Liver (tissue), 3 donors: Measurements from ENCODE around the gene MTRR.

Source experiments
- CTCF ChIP-seq: fragments of 150-350 bp; IDR thresholded peaks from 2 replicates; pipeline ENCODE4 v1.5.1; 2017; ENCODE audit warnings: improper control_type of control experiment, low read depth, low read length; ENCODE audit not compliant: missing input control
- GABPA ChIP-seq, 2 donors: IDR thresholded peaks in 1 of 2; conservative IDR thresholded peaks in 1 of 2; 2 replicates each; pipeline ENCODE4 v1.6.1; 2016; ENCODE audit warnings: antibody characterized with exemption in 2 of 2, mild to moderate bottlenecking in 1 of 2, moderate library complexity in 1 of 2
- MAX ChIP-seq: IDR thresholded peaks from 2 replicates; pipeline ENCODE4 v1.6.1; 2016; ENCODE audit warnings: antibody characterized with exemption
- RAD21 ChIP-seq, 2 donors: IDR thresholded peaks; 2 replicates each; pipeline ENCODE4 v1.6.1; 2016; ENCODE audit warnings: antibody characterized with exemption in 2 of 2, mild to moderate bottlenecking in 2 of 2
- RXRA ChIP-seq, 2 donors: IDR thresholded peaks; 2 replicates each; pipeline ENCODE4 v1.6.1; 2017 to 2018; ENCODE audit warnings: antibody characterized with exemption in 2 of 2, mild to moderate bottlenecking in 1 of 2
- SP1 ChIP-seq: IDR thresholded peaks from 2 replicates; pipeline ENCODE4 v1.6.1; 2018; ENCODE audit warnings: antibody characterized with exemption, mild to moderate bottlenecking
- ZBTB33 ChIP-seq: IDR thresholded peaks from 2 replicates; pipeline ENCODE4 v1.6.1; 2016; ENCODE audit warnings: antibody characterized with exemption
- donor health status: healthy.
- donor health status: healthy.

GRCh38 chr5:7852542-7852941, 16.4 kb upstream of the MTRR start:
- TF ChIP-seq CTCF = no peak
- TF ChIP-seq SP1 = no peak
- TF ChIP-seq GABPA (IDR thresholded peaks at IDR 0.05 in 1 of 2, conservative IDR thresholded peaks at IDR 0.05 in 1 of 2) = no peak
- TF ChIP-seq RXRA (IDR thresholded peaks at IDR 0.05) = peak in 1 of 2 donors; percentile 13
- no peak for TF ChIP-seq MAX
- no peak for TF ChIP-seq RAD21 (IDR thresholded peaks at IDR 0.05)
- TF ChIP-seq ZBTB33 = no peak
